PC-3 (cell line): ENCODE results near the gene PML. TPM values are rescaled to one million over a fixed set of nuclear protein-coding genes. Genes with fewer than 3 reads are reported as not detected.

Source experiments
- ATAC-seq: fragments of 200-7000 bp; cut with Tn5 transposase; 2 replicates; pipeline ENCODE4 v1.9.1; 2020; ENCODE audit warnings: mild to moderate bottlenecking, moderate library complexity
- BruUV-seq: library from RNA; stranded (reverse); fragments of 400-500 nt; replicated peaks from 2 replicates; lab custom pipeline; 2021; lab: Mats Ljungman, UMichigan
- CTCF ChIA-PET: fragments of 300-600 bp; sonication (Branson Sonifier 250); formaldehyde crosslinking; loops from one replicate; lab custom pipeline; 2022; ENCODE audit warnings: antibody characterized with exemption; lab: Charles Lee
- POLR2A ChIA-PET: fragments of 300-600 bp; sonication (Branson Sonifier 250); formaldehyde crosslinking; loops from one replicate; lab custom pipeline; 2022; ENCODE audit warnings: antibody characterized with exemption; ENCODE audit not compliant: unreplicated experiment; lab: Charles Lee
- DNase-seq: peaks from one replicate; pipeline ENCODE4 v3.0.0-alpha.2; 2015
- H2AFZ ChIP-seq: fragments of 300-600 bp; sonication (generic); 2 replicates; pipeline ENCODE4 v1.6.0; 2016; ENCODE audit warnings: antibody characterized with exemption, low read length
- H3F3A ChIP-seq: fragments of 300-600 bp; sonication (generic); one replicate; pipeline ENCODE4 v1.6.0; 2017; ENCODE audit warnings: antibody characterized with exemption, low read length, control low read depth, mild to moderate bottlenecking; ENCODE audit not compliant: unreplicated experiment
- H3K27ac ChIP-seq: fragments of 300-600 bp; sonication (generic); 2 replicates; pipeline ENCODE4 v1.5.1; 2016; ENCODE audit warnings: mild to moderate bottlenecking, low read length
- H3K27me3 ChIP-seq: fragments of 300-600 bp; sonication (generic); 2 replicates; pipeline ENCODE4 v1.6.1; 2016; ENCODE audit warnings: low read length, mixed read lengths
- H3K36me3 ChIP-seq: fragments of 300-600 bp; sonication (generic); 2 replicates; pipeline ENCODE4 v1.6.1; 2016; ENCODE audit warnings: low read depth, mixed run types, low read length, mixed read lengths
- H3K4me1 ChIP-seq: fragments of 300-600 bp; sonication (generic); 2 replicates; pipeline ENCODE4 v1.5.1; 2016; ENCODE audit warnings: low read length; ENCODE audit not compliant: insufficient read depth
- H3K4me2 ChIP-seq: fragments of 300-600 bp; sonication (generic); 2 replicates; pipeline ENCODE4 v1.6.0; 2016; ENCODE audit warnings: low read length
- H3K4me3 ChIP-seq: fragments of 300-600 bp; sonication (generic); 2 replicates; pipeline ENCODE4 v1.5.1; 2016; ENCODE audit warnings: mild to moderate bottlenecking, low read length, mixed read lengths
- H3K79me2 ChIP-seq: fragments of 300-600 bp; sonication (generic); 2 replicates; pipeline ENCODE4 v1.6.1; 2017; ENCODE audit warnings: low read length, mixed read lengths
- H3K9ac ChIP-seq: fragments of 300-600 bp; sonication (generic); 2 replicates; pipeline ENCODE4 v1.6.0; 2016; ENCODE audit warnings: mild to moderate bottlenecking, low read length
- H3K9me2 ChIP-seq: fragments of 300-600 bp; sonication (generic); replicated peaks from 2 replicates; pipeline ENCODE4 v1.6.1; 2016; ENCODE audit warnings: mixed run types, low read length, mixed read lengths
- H3K9me3 ChIP-seq: fragments of 300-600 bp; sonication (generic); 2 replicates; pipeline ENCODE4 v1.6.1; 2016; ENCODE audit warnings: low read length, mixed read lengths
- H4K20me1 ChIP-seq: fragments of 300-600 bp; sonication (generic); 2 replicates; pipeline ENCODE4 v1.6.1; 2016; ENCODE audit warnings: low read length, mixed read lengths
- CTCF ChIP-seq: fragments of 300-600 bp; sonication (generic); conservative IDR thresholded peaks from 2 replicates; pipeline ENCODE4 v1.5.1; 2017; ENCODE audit warnings: antibody characterized with exemption, low read depth, mild to moderate bottlenecking, low read length
- EZH2 ChIP-seq: fragments of 300-600 bp; sonication (generic); IDR thresholded peaks from one replicate; pipeline ENCODE4 v1.6.1; 2017; ENCODE audit warnings: antibody characterized with exemption, mild to moderate bottlenecking, low read length; ENCODE audit not compliant: unreplicated experiment
- EZH2phosphoT487 ChIP-seq: fragments of 300-600 bp; sonication (generic); IDR thresholded peaks from 2 replicates; pipeline ENCODE4 v1.6.1; 2018; ENCODE audit warnings: mild to moderate bottlenecking, antibody characterized with exemption, low read length, borderline replicate concordance
- intact Hi-C: fragments of 100-400 bp; cut with micrococcal nuclease; formaldehyde crosslinking; loops from 2 replicates; pipeline ENCODE4 v1.9.0; 2023
- total RNA-seq: library from RNA; depleted of rRNA; stranded (reverse); fragments of >200 nt; gene quantifications from 2 replicates; pipeline ENCODE4 v1.2.3, GENCODE V29; 2014

The PML gene
- total RNA-seq, 1 experiment from 2014 or later: 18.7 TPM

- Histone ChIP-seq H3K27ac (no peak overlapping the region), H3K4me1 (peaks cover 25% of the 10 kb centered on the region), H3K79me2 (peaks cover 32% of the 10 kb centered on the region; the same call in 1 of the 2 replicates), H4K20me1 (no peaks in the 10 kb centered on the region), H3F3A (no peaks in the 10 kb centered on the region), H3K27me3 (no peaks in the 10 kb centered on the region), H3K9me2 (no peaks in the 10 kb centered on the region), H2AFZ (no peak overlapping the region), H3K36me3 (peaks cover 9% of the 10 kb centered on the region; the same call in 1 of the 2 replicates), H3K9ac (no peak overlapping the region), H3K4me2 (no peak overlapping the region), H3K9me3 (no peaks in the 10 kb centered on the region), H3K4me3 (no peak overlapping the region)
- DNase-seq (no peak), ATAC-seq (no peak)
- POLR2A ChIA-PET: interaction anchor here (0.6 kb wide), 1 partner anchor 14 kb away, joined by 4 read pairs; no protein-coding TSS in a partner anchor
- CTCF ChIA-PET: no interaction called here
- intact Hi-C loops: no loop called here
- no peak for TF ChIP-seq EZH2
- no peak for TF ChIP-seq EZH2phosphoT487
- no peak for TF ChIP-seq CTCF
- BruUV-seq: no TSS peak
Measured at GRCh38 chr15:74006774-74007639, 12.5 kb downstream of the PML start.

- TF ChIP-seq EZH2phosphoT487 (no peak), EZH2 (no peak)
- Histone ChIP-seq H3K9me2 (no peaks in the 10 kb centered on the region), H3F3A (no peaks in the 10 kb centered on the region), H3K27me3 (no peaks in the 10 kb centered on the region), H2AFZ (no peak overlapping the region), H3K79me2 (peaks cover 36% of the 10 kb centered on the region; the same call in 1 of the 2 replicates), H3K4me1 (peaks cover 25% of the 10 kb centered on the region), H3K36me3 (peaks cover 9% of the 10 kb centered on the region; the same call in 1 of the 2 replicates), H3K27ac (no peak overlapping the region), H4K20me1 (no peaks in the 10 kb centered on the region), H3K4me3 (no peak overlapping the region), H3K4me2 (0 out of 2 replicates have a peak overlapping the region, but pooled peaks have one; percentile 5), H3K9ac (no peak overlapping the region), H3K9me3 (no peaks in the 10 kb centered on the region)
- intact Hi-C loops: no loop called here
- CTCF ChIA-PET: no interaction called here
- POLR2A ChIA-PET: no interaction called here
- ATAC-seq (peak; percentile 55), DNase-seq (no peak)
- BruUV-seq: no TSS peak
Measured at GRCh38 chr15:74007820-74008371, 13.4 kb downstream of the PML start.

- CTCF ChIA-PET: no interaction called here
- Histone ChIP-seq H3F3A (no peaks in the 10 kb centered on the region), H3K4me1 (peaks cover 25% of the 10 kb centered on the region), H4K20me1 (no peaks in the 10 kb centered on the region), H2AFZ (no peak overlapping the region), H3K9ac (no peak overlapping the region), H3K36me3 (peaks cover 5% of the 10 kb centered on the region; the same call in 1 of the 2 replicates), H3K27me3 (no peaks in the 10 kb centered on the region), H3K9me2 (no peaks in the 10 kb centered on the region), H3K4me3 (no peak overlapping the region), H3K9me3 (no peaks in the 10 kb centered on the region), H3K27ac (no peak overlapping the region), H3K4me2 (no peak overlapping the region), H3K79me2 (peaks cover 32% of the 10 kb centered on the region; the same call in 1 of the 2 replicates)
- BruUV-seq: no TSS peak
- intact Hi-C loops: no loop called here
- DNase-seq (no peak), ATAC-seq (no peak)
- POLR2A ChIA-PET: no interaction called here
- TF ChIP-seq CTCF: no peak
- TF ChIP-seq EZH2: no peak
- TF ChIP-seq EZH2phosphoT487: no peak
Measured at GRCh38 chr15:74008901-74009300, 14.4 kb downstream of the PML start.
